GM21825 (cell line): ENCODE results near the gene TBC1D22A.
"Not testable (repeated sequence)": the region's sequence is repeated elsewhere in the genome, so short reads cannot be mapped to it uniquely, and the experiment has no call there.

ENCODE experiments used
- ATAC-seq: cut with Tn5 transposase; IDR thresholded peaks from one replicate; pipeline ENCODE4 v1.9.1; 2021; ENCODE audit warnings: mild to moderate bottlenecking, moderate library complexity; ENCODE audit not compliant: unreplicated experiment

TBC1D22A gene

DNA sequence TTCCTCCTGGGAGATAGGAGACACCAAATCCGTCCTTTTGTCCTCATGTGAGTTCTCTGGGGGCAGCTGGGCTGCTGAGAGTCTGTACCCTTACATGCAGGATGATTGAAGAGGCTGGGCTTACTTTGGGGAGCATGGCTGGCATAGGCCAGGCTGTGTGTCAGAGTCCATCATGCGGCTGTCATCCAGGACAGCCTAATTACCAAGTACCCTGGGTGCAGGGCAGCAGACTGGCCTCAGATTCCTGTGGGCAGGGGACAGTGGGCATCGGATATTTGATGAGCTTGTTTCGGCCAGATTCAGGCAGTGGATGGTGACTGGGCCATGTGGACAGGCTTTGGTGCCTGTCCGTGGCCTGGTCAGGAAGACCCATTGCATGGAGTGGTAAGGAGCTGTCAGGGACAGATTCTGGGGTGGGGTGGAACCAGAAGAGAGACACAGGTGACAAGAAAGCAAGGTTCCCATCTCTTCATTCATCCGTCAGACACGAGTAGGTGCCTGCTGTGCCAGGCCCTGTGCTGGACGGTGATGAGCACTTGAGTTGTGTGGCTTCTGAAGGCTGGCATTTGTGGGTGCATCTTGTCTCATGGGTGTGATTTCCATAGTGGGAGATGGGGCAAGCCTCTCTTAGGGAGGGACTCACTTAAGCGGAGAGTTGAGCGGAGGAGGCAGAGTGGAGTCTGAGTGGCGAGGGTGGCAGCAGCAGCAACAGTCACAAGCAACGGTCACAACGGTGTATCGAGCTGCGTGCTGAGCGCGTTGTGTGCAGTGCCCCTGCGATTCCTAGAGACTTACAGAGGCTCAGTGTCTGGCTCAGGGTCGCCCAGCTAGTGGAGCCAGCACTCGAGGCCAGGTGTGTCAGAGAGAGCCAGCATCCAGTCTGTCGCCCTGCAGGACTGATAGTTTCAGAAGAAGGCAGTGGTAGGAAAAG, 48.7 kb downstream of the TBC1D22A start:
- no peak for ATAC-seq

DNA sequence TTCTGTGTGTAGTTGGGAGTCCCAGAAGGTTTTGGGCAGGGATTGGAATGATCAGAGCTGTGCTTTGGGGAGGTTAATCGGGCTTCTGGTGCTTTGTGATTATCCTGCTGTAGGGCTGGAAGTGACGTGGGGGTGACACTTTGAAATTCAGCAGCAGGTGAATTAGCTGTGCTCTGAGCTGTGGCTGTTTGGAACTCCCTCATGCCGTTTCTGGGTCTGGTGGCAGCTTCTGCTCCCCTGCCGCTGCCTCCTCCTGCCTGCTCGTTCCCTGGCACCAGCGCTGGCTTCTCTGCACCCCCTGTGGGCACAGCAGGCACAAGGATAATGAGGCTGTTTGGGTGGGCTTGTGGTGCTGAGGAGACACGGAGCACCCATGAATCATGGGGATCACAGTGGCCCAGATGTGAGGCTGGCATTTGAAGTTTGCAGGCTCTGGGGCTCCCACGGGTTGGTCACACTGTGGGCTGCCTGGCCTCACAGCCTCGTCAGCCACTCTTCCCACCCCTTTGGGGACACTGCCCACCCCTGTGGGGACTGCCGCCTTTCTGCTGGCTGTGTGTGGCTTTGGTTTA, 49.7 kb downstream of the TBC1D22A start:
- ATAC-seq: no peak

DNA sequence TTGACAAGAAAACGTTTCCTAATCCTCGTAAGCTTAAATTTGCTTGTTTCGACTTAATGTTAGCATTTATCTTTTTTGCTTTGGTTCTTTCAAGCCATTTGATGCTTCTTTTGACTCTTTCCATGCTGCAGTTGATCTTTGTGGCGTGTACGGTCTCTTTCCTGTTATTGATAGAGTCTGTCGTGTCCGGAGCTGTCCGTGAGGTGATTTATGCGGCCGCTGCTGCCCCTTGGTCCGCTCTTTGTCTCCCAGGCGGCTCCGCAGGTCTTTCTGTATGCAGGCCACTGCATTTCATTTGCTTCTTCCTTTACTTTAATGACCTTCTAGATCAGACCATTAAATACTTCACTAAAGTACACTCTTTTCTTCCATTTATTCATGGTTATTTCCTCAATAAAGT, 50.3 kb downstream of the TBC1D22A start:
- no peak for ATAC-seq

DNA sequence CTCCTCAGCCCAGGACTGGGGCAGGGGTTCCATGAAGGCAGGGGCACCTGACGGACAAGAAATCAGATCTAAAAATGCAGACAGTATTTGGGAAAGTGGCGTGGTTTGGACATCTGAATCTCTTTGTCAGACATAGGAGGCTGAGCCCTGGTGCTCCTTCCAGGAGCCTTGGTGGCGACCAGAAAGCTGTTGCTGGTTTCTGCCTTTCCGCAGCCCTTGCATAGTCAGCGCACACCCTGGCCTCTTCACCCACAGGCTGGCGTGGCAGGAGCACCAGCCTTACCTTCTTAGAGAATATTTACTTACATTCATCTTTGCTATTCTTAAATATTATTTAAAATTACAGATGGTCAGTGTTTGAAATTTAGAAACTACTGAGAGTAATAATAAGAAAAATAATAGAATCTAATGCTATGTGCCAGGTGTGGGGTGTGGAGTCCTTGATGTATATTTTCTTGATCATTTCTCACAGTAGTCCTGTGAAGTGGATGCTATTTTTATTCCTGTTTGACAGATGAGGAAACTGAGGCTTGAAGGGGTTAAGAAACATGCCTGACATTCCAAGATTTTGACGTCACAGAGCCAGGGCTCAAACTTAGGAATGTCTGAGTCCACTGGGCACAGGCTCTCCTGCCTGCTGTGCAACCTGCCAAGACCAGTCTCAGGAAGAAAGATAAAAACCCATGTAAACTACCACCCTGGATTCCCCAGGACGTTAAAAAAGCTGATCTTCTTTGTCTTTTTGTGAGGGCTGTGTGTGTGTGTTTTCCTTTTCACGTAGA, 51.6 kb downstream of the TBC1D22A start:
- no peak for ATAC-seq

DNA sequence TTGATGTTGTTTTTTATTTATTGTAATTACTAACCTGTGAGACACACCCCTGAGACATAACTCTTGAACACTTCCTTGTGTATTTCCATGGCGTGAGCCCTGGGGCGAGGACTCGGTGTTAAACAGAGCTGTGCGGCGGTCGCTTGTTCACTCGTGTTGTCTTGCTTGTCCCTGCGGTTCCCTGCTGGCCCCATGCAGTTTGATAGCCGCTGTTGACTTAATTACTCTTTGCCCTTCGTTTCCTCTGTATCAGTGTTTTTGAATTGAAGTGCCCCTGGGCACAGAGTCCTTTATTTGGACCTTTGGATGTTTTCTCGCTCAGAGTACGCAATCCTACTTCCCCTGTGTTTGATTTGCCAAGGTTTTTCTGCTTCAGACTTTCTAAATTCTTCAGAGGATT, 52.7 kb downstream of the TBC1D22A start:
- no peak for ATAC-seq

DNA sequence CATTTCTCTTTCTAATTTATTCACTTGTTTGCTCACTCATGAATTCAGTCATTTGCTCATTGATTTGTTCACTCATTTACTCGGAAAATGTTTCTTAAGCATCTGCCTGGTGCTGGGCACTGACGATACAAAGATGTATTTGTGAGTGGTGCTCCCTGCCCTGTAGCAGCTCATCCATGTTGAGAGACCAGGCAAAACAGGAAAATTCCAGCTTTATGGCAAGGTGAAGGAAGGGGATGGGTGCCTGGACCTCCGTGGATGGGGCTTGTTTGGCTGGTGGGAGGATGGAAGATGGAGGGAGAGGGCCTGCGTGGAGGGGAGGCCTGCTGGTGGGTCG, 53.1 kb downstream of the TBC1D22A start:
- no peak for ATAC-seq

DNA sequence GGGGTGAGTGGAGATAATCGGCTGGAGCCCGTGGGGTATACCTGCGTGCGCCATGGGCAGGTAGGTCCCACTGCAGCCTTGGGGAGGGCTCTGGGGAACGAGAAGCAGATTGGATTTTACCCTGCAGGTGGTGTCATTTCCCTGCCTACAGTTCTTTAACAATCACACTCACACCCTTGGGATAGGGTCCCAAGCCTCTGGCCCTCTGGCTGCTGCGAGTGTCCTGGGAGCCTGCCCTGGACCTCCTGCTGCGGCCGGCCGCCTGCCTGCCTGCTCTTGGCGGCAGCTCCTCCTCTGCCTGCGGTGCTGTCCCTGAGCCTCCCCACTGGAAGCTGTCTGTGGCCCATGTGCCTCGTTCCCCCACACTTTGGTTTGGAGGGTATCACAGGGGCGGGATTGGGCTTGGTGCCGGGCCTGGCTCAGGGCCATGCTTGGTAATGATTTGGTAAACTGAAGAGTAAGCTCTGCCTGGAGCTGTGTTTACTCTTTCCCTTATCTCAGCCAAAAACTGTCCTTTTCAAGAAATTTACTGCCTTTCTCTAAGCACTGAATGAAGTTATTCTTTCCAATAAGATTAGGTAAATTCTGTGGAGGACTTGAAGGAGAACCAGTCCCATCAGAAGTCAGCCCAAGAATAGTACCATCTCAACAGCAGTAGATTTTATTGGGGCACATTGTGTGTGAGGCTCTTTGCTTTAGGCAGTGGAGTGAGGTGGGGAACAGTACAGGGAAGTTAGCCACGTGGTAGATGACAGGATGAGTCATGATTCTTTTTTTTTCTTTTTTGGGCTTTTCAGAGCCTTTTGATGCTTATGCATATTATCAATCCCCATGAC, 53.7 kb downstream of the TBC1D22A start:
- no peak for ATAC-seq

DNA sequence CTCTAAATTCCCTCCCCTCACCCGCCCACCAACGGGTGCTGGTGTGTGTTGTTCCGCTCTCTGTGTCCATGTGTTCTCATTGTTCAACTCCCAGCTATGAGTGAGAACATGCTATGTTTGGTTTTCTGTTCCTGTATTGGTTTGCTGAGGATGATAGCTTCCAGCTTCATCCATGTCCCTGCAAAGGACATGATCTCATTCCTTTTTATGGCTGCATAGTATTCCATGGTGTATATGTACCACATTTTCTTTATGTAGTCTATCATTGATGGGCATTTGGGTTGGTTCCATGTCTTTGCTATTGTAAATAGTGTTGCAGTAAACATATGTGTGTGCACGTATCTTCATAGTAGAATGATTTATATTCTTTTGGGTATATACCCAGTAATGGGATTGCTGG, 54.9 kb downstream of the TBC1D22A start:
- ATAC-seq: not testable (repeated sequence)

DNA sequence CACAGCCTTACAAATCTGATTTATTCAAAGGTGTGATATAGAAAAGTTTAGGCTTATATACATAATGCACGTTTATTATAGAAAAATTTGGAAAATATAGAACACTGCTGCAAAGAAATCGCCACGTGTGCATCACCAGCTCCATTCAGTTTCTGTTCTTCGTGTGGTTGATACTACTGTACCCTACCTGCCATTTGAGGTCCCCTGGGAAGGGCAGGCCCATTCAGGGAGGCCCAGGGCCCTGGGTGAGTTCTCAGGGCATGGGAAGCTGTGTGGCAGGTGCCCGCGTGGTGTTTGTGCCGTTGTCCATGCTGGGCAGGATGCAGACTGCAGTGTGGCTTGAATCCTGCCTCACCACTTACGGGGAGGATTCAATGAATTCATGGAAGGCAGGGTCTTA, 60.8 kb downstream of the TBC1D22A start:
- no peak for ATAC-seq

DNA sequence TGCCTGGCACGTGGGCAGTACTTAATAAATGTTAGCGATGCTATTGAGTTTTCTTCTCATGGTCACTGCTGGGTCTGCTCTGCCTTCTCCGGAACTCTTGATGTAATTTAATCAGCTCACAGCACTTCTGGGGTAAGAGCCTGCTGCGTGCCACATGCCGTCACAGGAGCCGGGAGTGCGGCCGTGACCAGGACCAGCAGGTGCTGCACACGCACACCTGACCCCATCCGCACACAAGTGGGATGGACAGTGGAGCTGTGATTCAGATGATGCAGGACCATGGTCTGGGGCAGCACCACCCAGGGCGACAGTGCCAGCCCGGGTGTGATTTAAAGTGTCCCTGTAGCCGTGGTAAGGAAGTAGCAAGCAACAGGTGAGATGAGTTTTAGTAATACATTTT, 61.2 kb downstream of the TBC1D22A start:
- ATAC-seq: no peak

DNA sequence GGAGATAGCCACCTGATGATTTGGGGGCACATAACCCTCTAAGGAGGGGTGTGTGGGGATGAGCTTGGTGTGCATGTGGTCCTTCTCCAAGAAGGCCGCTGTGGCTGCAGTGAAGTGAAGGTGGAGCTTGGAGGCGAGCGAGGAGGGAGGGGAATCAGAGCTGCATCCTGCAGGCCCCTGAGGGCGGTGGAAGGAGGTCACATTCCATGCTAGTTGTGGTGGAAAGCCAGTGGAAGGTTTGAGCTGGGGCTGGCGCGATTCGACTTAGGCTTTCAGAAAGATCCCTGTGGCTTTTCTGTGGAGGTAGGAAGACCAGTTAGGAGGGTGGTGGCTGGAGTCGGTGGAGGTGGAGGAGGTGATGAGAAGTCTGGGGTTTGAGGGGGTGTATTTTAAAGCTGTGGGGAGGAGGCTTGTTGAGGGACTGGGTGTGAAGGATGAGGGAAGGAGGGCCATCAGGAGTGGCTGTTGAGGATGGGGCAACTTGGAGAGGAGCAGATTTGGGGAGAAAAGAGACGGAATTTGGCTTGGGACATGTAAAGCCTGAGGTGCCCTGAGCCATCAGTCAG, 62.0 kb downstream of the TBC1D22A start:
- no peak for ATAC-seq

DNA sequence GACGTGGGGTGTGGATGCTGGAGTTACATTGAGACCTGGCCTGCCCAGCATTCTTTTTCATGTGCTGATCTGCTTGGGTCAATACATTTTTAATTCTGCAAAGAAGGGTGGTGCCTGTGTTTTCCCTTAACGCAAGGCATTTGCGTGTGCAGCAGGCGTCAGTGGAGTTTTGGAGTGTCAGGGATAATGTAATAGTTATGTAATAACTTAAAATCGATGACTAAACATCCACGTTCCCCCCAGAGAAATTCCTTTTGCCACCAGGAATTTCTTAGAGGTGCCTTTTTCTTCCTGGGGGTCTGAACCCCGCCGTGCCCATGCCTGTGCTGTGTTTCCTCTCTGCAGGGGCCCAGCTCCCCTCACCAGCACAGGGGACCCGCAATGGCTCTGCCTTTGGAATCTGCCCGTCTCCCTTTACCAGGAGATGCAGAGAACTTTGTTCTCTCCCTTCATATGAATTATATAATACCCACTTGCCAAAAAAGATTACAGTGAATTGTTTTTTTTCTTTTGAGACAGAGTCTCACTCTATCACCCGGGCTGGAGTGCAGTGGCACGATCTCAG, 62.6 kb downstream of the TBC1D22A start:
- no peak for ATAC-seq

DNA sequence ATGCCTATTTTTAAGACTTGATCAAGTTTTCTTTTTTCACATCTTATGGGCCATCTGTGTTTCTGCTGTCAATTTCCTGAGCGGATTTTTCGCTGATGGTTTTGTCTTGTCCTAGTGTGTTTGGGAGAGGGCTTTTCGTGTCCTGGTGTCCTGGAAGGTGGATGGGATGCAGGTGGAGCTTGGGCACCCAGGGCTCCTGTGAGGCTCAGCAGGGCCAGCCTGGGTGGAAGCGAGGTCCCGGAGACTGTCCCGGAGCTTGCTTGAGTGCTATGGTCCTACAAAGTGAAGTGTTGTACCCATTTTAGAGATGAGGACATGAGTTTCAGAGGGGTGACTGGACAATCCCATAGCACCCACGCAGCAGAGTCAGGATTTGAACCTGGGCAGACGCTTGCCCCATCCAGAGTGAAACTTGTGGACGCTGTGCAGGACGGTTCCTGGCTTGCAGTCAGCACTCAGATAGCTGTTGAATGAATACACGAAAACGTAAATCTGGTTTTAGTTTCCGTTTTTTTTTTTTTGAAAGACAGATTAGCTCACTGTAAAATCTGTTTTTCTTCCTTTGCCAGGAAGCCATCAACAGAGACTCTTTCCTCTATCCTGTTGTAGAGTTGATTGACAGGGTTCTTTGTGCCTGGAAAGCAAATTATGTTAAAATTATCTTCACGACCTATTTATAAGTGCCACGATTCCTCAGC, 64.1 kb downstream of the TBC1D22A start:
- ATAC-seq: no peak

DNA sequence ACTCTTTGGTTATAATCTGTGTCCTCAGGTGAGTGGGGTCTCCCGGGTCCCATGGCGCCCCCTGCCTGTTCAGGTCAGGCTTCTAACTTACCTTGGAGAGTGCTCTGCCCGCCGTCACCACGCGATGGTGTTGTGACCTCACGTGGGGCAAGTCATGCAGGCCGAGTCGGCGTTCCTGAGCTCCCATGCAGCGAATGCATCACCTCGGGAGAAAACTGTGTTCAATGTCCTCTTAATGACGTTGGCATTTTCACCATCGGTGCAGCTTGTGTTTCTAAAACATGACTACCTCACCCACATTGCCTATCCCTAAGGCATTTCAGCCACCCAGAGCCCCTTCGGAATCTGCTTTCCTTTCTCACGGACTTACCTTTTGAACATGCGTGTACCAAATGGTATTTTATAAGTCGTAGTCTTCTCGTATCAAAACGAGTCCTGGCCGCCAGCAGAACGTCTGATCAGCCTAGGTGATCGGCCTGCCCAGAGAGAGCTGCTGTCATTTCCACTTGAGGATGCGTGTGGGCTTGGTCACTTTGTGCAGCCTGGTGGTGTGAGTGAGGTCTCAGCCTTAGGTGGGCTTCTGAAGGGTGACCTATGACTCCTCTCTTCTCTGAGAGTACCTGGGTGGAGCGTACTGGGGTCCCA, 64.8 kb downstream of the TBC1D22A start:
- ATAC-seq: no peak

DNA sequence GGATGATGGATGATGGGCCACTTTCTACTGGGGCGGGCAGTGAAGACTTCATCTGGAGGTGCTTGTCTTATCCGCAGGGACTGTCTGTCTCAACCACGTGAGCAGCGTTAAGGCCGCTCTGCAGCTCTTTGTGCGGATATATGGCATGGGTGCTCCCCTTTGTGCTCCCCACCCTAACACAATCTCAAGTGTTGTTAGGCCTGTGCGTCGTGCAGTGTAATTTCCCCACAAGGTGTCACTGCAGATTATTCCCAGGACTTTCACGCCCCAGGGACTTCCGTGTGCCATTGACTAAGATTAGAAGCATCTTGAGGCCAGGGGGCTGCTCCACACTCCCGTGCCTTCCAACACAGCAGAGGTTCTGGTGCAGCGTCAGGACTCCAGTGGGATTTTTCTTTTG, 65.3 kb downstream of the TBC1D22A start:
- ATAC-seq: no peak

DNA sequence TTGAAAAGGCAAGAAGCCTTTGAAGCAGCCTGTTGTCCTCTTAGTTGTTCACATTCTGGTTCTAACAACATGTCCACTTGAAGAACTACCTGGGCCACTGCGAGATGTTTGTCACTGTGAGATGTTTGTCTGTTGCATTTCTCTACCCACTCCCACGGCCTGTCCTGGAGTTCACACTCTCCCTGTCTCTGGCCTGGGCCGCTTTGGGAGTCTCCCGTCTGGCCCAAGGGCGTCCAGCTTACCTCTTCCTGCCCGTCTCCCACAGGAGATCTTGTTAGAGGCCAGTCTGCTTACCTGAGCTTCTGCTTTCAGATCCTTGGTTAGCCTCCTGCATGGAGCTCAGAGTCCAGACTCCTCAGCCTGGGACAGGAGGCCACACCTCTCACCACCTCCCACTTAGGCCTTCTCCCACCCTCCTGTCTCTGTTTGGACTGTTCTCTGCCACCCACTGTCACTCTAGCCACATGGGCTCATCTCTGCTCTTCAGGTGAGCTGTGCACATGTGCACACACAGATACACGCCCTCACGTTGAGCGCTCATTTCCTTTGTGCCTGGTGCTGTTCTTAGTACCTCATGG, 66.0 kb downstream of the TBC1D22A start:
- no peak for ATAC-seq

DNA sequence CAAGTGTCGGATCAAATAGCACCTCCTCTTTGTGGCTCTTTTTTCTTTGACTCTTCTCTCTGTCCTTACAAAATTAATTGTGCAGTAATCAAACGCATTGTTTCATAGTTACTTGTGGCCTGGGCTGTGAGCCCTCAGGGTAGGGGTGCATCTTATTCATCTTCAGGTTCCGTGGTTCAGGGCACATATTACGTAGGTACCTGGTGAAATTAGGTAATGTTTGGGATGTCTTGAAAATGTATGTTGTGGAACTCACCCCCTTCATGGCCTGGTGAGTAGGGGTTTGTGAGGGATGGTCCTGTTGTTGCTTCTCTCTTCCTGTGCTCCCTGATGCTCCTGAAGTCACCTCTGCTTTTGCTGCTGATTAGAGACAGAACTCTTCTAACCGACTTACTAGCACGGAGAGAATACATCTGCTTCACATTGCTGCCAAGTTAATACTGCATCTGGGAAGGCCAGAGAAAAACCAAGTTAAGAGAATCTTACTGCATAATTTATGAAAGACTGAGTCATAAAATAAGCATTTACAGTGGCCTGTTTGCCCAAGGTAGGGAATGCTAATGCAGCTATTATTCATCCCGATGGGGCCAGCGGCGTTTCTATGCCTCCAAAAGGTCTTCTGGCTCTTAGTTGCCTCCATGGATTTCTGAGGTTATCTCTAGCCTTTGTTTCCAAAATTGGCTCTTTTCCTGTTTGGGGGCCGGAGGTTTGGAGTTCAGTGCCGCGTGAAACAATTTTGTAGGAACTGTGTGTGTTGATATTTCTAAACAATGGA, 66.9 kb downstream of the TBC1D22A start:
- no peak for ATAC-seq
